Stimulated activated CD4-positive, alpha-beta T cell treated with anti-CD3 and anti-CD28 coated beads, Interleukin-2, amount 100 ng/mL, for 48 hours (primary cell): Measurements from ENCODE around the gene PDE3A.
"Not testable (repeated sequence)": the region's sequence is repeated elsewhere in the genome, so short reads cannot be mapped to it uniquely, and the experiment has no call there.

Source experiments
- DNase-seq, 2 donors: peaks; one replicate each; pipeline ENCODE4 v3.0.0-alpha.2; 2020

The PDE3A gene

GRCh38 chr12:20368114-20368650 is at the start of gene PDE3A:
PDE3A (plus strand) TSS chr12:20368537; CDS start chr12:20369285, 748 bp downstream.
- no peak for DNase-seq

- no peak for DNase-seq
These were observed 49.0 kb upstream of the PDE3A start for GRCh38 chr12:20319366-20319765.

GRCh38 chr12:20320552-20320951 is 47.8 kb upstream of the PDE3A start:
- no peak for DNase-seq

GRCh38 chr12:20330826-20331505 is 37.4 kb upstream of the PDE3A start:
- not testable (repeated sequence) for DNase-seq

GRCh38 chr12:20339060-20339459 is 29.3 kb upstream of the PDE3A start:
- DNase-seq, result no peak

- no peak for DNase-seq
These were observed 26.2 kb upstream of the PDE3A start for GRCh38 chr12:20342111-20342510.

- no peak for DNase-seq
These were observed 22.5 kb upstream of the PDE3A start for GRCh38 chr12:20345866-20346265.

GRCh38 chr12:20350026-20350425 is 18.3 kb upstream of the PDE3A start:
- DNase-seq, result no peak

GRCh38 chr12:20350495-20350894 is 17.8 kb upstream of the PDE3A start:
- DNase-seq, result no peak

GRCh38 chr12:20351406-20351805 is 16.9 kb upstream of the PDE3A start:
- DNase-seq, result no peak

- no peak for DNase-seq
These were observed 12.3 kb upstream of the PDE3A start for GRCh38 chr12:20356048-20356447.

GRCh38 chr12:20360407-20360806 is 7.9 kb upstream of the PDE3A start:
- DNase-seq, result no peak

- no peak for DNase-seq
These were observed 6.9 kb upstream of the PDE3A start for GRCh38 chr12:20361416-20361815.

- DNase-seq, result no peak
These were observed 3.8 kb upstream of the PDE3A start for GRCh38 chr12:20364501-20364900.

GRCh38 chr12:20366776-20367409 is 1.4 kb upstream of the PDE3A start:
- no peak for DNase-seq

GRCh38 chr12:20367583-20368113 is 689 bp upstream of the PDE3A start:
- DNase-seq, result no peak

- DNase-seq, result no peak
These were observed 441 bp downstream of the PDE3A start for GRCh38 chr12:20368651-20369304.

- DNase-seq, result no peak
These were observed 1.1 kb downstream of the PDE3A start for GRCh38 chr12:20369305-20370013.

- no peak for DNase-seq
These were observed 1.7 kb downstream of the PDE3A start for GRCh38 chr12:20370014-20370386.

GRCh38 chr12:20370866-20371519 is 2.7 kb downstream of the PDE3A start:
- DNase-seq, result no peak

GRCh38 chr12:20372326-20373096 is 4.2 kb downstream of the PDE3A start:
- DNase-seq, result no peak

- no peak for DNase-seq
These were observed 6.5 kb downstream of the PDE3A start for GRCh38 chr12:20374795-20375194.
